Adrenal gland (tissue), 12 donors: Measurements from ENCODE around the gene SP6. TPM values are rescaled to one million over a fixed set of nuclear protein-coding genes. Genes with fewer than 3 reads are reported as not detected.

Experiments
- DNase-seq, 7 donors: peaks; one replicate each; pipeline ENCODE4 v3.0.0-alpha.2; 2019 to 2020
- H3K27ac ChIP-seq, 5 donors: fragments of 200-600 bp; sonication (generic) in 4 of 5; 1 replicate in 3 of 5; 2 replicates in 2 of 5; pipeline versions ENCODE4 v1.5.1 to v1.8.0; 2016 to 2020; ENCODE audit warnings: mild to moderate bottlenecking in 1 of 5
- H3K27me3 ChIP-seq: fragments of 200-600 bp; 2 replicates; pipeline ENCODE4 v1.8.0; 2021
- H3K36me3 ChIP-seq, 2 donors: fragments of 200-600 bp; replicated peaks in 1 of 2; 1 replicate in 1 of 2; 2 replicates in 1 of 2; pipeline versions ENCODE4 v1.5.1 to v1.8.0; 2018 to 2022
- H3K4me1 ChIP-seq, 2 donors: fragments of 200-600 bp; replicated peaks in 1 of 2; 1 replicate in 1 of 2; 2 replicates in 1 of 2; pipeline versions ENCODE4 v1.5.1 to v1.8.0; 2018 to 2021
- H3K4me3 ChIP-seq, 4 donors: fragments of 200-600 bp; sonication (generic) in 3 of 4; one replicate each; pipeline ENCODE4 v1.5.1; 2016 to 2018
- H3K9me3 ChIP-seq, 3 donors: fragments of 200-600 bp; sonication (generic) in 1 of 3; replicated peaks in 1 of 3; 1 replicate in 2 of 3; 2 replicates in 1 of 3; pipeline versions ENCODE4 v1.5.1 to v1.8.0; 2016 to 2021
- POLR2A ChIP-seq, 2 donors: fragments of 450-650 bp; IDR thresholded peaks; one replicate each; pipeline ENCODE4 v1.6.1; 2017; ENCODE audit warnings: antibody characterized with exemption in 2 of 2, mild to moderate bottlenecking in 2 of 2, moderate library complexity in 1 of 2
- WGBS, 4 donors: extraction: QIAGEN DNeasy Blood & Tissue Kit in 2 of 4; methylation state at CpG; one replicate each; pipeline versions ENCODE4 v1.1.5 to v1.1.7; 2013 to 2017; 5-methylcytosine and 5-hydroxymethylcytosine counted together
- intact Hi-C, 2 donors: fragments of 100-400 bp; cut with DNase I; formaldehyde crosslinking; loops; one replicate each; pipeline versions ENCODE4 v1.14.1 to v1.15.0; 2022 to 2023
- polyA plus RNA-seq, 3 donors: library from polyadenylated mRNA; stranded (reverse); fragments of 200-250 nt in 2 of 3; fragments of 350-450 nt in 1 of 3; fragmentation: Illumina TruSeq in 1 of 3; extraction: RNeasy Lipid Tissue Mini Kit (QIAGEN cat#74804) in 1 of 3; gene quantifications; one replicate each; pipeline ENCODE4 v1.2.3, GENCODE V29; 2013 to 2014
- total RNA-seq, 9 donors: library from RNA; depleted of rRNA in 4 of 9; stranded (reverse); fragments of >200 nt in 4 of 9; fragments of 120-200 nt in 1 of 9; fragmentation: NEBNext Ultra II Directional in 1 of 9; extraction: Animal tissue kit (Norgen Biotek cat#: 25700) in 1 of 9; gene quantifications; one replicate each; pipeline versions ENCODE4 v1.1.0 to v1.2.4, GENCODE V29; 2013 to 2023
- TF ChIP-seq, protein P1 (sequence below), 6 experiments: fragments of 450-650 bp in 4 of 6; fragments of 200-600 bp in 2 of 6; sonication (generic) in 1 of 6; IDR thresholded peaks; 1 replicate in 5 of 6; 2 replicates in 1 of 6; pipeline versions ENCODE4 v1.5.1 to v1.8.0; 2016 to 2021; ENCODE audit warnings: antibody characterized with exemption in 6 of 6, mild to moderate bottlenecking in 2 of 6, moderate library complexity in 1 of 6
- donor health status: healthy with polysubstance abuse.
- donor health status: Bipolar disorder and iron deficiency.
- donor health status: DM: yes; HTN: yes; CAD: no.
- donor health status: DM: no; HTN: no; CAD: no.
- donor health status: DM: no; HTN: no; CAD: no.
- donor health status: DM: yes; HTN: yes; CAD: no.

Gene SP6
- total and polyA plus RNA-seq, 12 donors = 0.06 to 3.5 (median 1.0) TPM

DNA sequence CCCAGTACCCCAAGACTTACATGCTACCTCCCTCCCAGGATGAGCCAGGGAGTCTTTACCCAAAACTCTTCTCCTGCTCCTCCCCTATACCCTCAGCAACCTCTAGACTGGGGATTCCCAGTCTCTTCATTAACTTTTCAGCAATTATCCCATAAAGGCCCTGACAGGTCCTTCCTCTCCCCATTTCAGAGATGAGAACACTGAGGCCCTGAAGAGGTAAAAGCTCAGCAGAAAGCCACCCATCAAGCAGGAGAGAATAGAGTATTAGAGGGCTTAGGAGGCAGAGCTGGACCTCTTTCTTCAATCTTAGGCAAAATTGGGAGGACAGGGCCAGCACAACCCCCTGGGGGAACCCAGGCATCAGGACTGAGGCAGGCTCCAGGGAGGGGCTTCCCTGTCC lies 5.9 kb upstream of the SP6 start:
- H3K27ac ChIP-seq = no peak overlapping the region
- intact Hi-C loops = no loop called here
- H3K4me3 ChIP-seq = no peak overlapping the region
- H3K36me3 ChIP-seq = no peaks in the 10 kb centered on the region
- peaks cover 42% of the 10 kb centered on the region for H3K27me3 ChIP-seq
- TF ChIP-seq, protein P1, sequence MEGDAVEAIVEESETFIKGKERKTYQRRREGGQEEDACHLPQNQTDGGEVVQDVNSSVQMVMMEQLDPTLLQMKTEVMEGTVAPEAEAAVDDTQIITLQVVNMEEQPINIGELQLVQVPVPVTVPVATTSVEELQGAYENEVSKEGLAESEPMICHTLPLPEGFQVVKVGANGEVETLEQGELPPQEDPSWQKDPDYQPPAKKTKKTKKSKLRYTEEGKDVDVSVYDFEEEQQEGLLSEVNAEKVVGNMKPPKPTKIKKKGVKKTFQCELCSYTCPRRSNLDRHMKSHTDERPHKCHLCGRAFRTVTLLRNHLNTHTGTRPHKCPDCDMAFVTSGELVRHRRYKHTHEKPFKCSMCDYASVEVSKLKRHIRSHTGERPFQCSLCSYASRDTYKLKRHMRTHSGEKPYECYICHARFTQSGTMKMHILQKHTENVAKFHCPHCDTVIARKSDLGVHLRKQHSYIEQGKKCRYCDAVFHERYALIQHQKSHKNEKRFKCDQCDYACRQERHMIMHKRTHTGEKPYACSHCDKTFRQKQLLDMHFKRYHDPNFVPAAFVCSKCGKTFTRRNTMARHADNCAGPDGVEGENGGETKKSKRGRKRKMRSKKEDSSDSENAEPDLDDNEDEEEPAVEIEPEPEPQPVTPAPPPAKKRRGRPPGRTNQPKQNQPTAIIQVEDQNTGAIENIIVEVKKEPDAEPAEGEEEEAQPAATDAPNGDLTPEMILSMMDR (IDR thresholded peaks at IDR 0.05) = no peak
- no peak for TF ChIP-seq POLR2A (IDR thresholded peaks at IDR 0.05)
- no peaks in the 10 kb centered on the region for H3K9me3 ChIP-seq
- H3K4me1 ChIP-seq = no peaks in the 10 kb centered on the region
- no peak for DNase-seq

DNA sequence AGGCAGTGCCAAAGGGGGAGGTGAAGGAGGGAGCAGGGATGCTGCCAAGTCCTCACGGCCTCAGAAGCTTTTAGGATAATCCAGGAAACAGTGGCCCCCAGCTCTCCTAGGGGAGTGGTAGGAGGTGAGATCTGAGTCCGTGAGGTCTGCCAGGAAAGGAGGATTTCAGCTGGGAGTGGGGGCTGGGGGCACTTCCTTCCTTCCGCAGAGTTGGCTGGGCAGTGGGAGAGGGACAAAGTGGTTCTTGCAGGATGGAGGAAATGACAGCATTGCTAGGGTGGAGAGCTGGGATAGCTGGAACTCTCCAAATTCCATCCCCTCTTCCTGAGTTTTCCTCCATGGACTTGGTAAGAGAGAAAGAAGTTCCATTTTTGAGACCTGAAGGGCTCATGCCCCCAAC lies 4.8 kb upstream of the SP6 start:
- intact Hi-C loops = no loop called here
- no peaks in the 10 kb centered on the region for H3K36me3 ChIP-seq
- WGBS, 4 donors = 22 to 53% (median 42%) methylated on average over 3 of the region's 3 CpGs
- no peak overlapping the region for H3K4me3 ChIP-seq
- no peaks in the 10 kb centered on the region for H3K9me3 ChIP-seq
- peaks cover 42% of the 10 kb centered on the region for H3K27me3 ChIP-seq
- peak overlapping the region in 1 of 5 donors; percentile 16 for H3K27ac ChIP-seq
- DNase-seq = peak in 2 of 7 donors; percentile 33 to 62
- no peak for TF ChIP-seq POLR2A (IDR thresholded peaks at IDR 0.05)
- TF ChIP-seq, protein P1 (IDR thresholded peaks at IDR 0.05) = no peak
- peaks cover 6 to 7% of the 10 kb centered on the region in 2 donors for H3K4me1 ChIP-seq

DNA sequence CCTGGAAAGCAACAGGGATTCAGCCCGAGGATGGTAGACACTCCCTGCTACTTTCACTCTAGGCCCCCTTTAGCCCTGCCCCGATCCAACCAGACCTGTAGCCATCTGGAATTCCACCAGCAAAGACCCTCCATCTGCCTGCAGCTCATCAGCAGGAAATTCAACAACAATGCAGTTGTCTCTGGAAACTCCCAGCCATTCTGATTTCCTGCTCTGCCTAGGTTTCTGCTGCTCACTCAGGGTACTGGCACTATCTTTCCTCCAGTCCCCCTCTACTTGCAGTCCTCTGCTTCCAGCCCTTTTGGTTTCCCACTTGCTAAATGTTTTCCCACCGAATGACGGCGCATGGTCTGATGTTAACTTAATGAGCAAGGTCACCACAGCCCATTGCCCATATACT lies 2.7 kb upstream of the SP6 start:
- DNase-seq = no peak
- peaks cover 8 to 12% of the 10 kb centered on the region in 2 donors for H3K4me1 ChIP-seq
- no peak for TF ChIP-seq POLR2A (IDR thresholded peaks at IDR 0.05)
- TF ChIP-seq, protein P1 (IDR thresholded peaks at IDR 0.05) = no peak
- no peak overlapping the region for H3K4me3 ChIP-seq
- no peak overlapping the region for H3K27ac ChIP-seq
- intact Hi-C loops = no loop called here
- H3K27me3 ChIP-seq = peaks cover 42% of the 10 kb centered on the region
- no peaks in the 10 kb centered on the region for H3K9me3 ChIP-seq
- H3K36me3 ChIP-seq = no peaks in the 10 kb centered on the region
- 32 to 55% (median 45%) methylated on average over 5 of the region's 5 CpGs for WGBS, 4 donors

DNA sequence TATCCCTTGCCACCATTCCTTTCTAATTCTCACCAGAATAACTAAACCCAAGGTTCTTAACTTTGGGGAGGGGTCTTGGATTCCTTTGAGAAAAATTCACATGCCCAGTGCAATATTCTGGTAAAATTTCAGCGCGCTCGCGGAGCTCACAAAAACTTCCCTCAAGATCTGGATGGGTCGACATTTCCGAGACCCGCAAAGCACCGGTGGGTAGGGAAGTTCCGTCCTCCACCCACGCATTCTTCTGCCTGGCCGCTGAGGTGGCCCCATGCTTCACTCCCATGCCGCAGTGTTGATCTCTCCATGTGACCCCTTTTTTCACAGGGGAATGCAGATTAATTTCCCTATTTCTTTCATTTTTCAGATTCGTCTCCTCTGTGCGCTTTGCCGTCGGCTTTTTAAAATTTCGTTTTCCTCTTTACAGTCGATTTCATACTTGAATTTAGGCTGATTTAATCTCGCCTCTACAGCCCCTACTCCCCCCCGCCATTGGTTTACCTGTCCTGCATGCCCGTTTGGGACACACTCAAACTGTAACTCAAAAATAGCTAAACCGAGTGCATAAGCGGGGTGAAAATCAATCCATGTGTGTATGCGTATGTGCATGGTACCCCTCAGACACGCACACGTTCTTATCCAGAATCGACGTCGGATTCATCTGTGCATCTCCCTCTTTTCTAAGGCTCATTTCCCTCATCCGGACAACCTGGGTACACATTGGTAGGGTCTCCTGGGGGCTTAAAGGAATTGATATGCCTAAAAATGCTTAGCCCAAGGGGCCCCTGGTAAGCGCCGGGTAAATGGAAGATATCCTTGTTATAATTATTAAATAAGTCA lies 1.4 kb upstream of the SP6 start:
- no peak for DNase-seq
- 48 to 63% (median 52%) methylated on average over 32 of the region's 32 CpGs for WGBS, 4 donors
- TF ChIP-seq, protein P1 (IDR thresholded peaks at IDR 0.05) = no peak
- no peak for TF ChIP-seq POLR2A (IDR thresholded peaks at IDR 0.05)
- Histone ChIP-seq H3K36me3 (no peaks in the 10 kb centered on the region), H3K4me1 (peaks cover 8 to 12% of the 10 kb centered on the region in 2 donors), H3K4me3 (no peak overlapping the region), H3K27me3 (peaks cover 52% of the 10 kb centered on the region), H3K9me3 (no peaks in the 10 kb centered on the region), H3K27ac (no peak overlapping the region)
- intact Hi-C loops = no loop called here
